HepG2 (cell line): Measurements from ENCODE around the gene PTGDR. TPM values are rescaled to one million over a fixed set of nuclear protein-coding genes. Genes with fewer than 3 reads are reported as not detected.

ENCODE experiments used
- ATAC-seq: fragments of 200-7000 bp; cut with Tn5 transposase; 3 replicates; pipeline ENCODE4 v1.9.1; 2020; ENCODE audit warnings: mild to moderate bottlenecking, moderate library complexity
- BruUV-seq: library from RNA; stranded (reverse); fragments of 400-500 nt; replicated peaks from 2 replicates; lab custom pipeline; 2021; lab: Mats Ljungman, UMichigan
- CTCF ChIA-PET: fragments of 300-600 bp; formaldehyde crosslinking; extraction: SDS; loops from one replicate; lab custom pipeline; 2021; ENCODE audit warnings: low total read pairs, inconsistent platforms, low intra/inter-chr PET ratio; lab: Yijun Ruan, JAX
- POLR2A ChIA-PET: fragments of 350-600 bp; sonication (Branson Sonifier 250); formaldehyde crosslinking; loops from one replicate; lab custom pipeline; 2020; ENCODE audit warnings: antibody characterized with exemption, inconsistent platforms; lab: Yijun Ruan, JAX
- DNase-seq: peaks from one replicate; pipeline ENCODE4 v3.0.0-alpha.2; 2015; ENCODE audit warnings: low spot score
- FAIRE-seq: peaks from 3 replicates; lab custom pipeline; 2011; peaks lifted over from hg19 to GRCh38; lab: Jason Lieb, UNC
- H2AFZ ChIP-seq: one replicate; pipeline ENCODE4 v1.6.1; 2011; ENCODE audit warnings: low read length, inconsistent platforms
- H3K27ac ChIP-seq: fragments of 300-600 bp; 3 replicates; pipeline ENCODE4 v1.8.0; 2011; ENCODE audit warnings: mixed run types, mild to moderate bottlenecking, mixed read lengths, low read length, inconsistent platforms; ENCODE audit not compliant: insufficient read depth; ENCODE audit errors: extremely low read length
- H3K27me3 ChIP-seq, 2 experiments: fragments of 200-600 bp in 1 of 2; 2 replicates in 1 of 2; 3 replicates in 1 of 2; pipeline versions ENCODE4 v1.6.0 to v1.8.0; 2011; ENCODE audit warnings: low read length in 2 of 2, mild to moderate bottlenecking in 2 of 2, moderate library complexity in 2 of 2, inconsistent platforms in 1 of 2; ENCODE audit not compliant: insufficient read depth in 2 of 2, control insufficient read depth in 1 of 2
- H3K36me3 ChIP-seq, 2 experiments: fragments of 200-600 bp in 1 of 2; replicated peaks in 1 of 2; 2 replicates in 1 of 2; 3 replicates in 1 of 2; pipeline versions ENCODE4 v1.5.1 to v1.8.0; 2011; ENCODE audit warnings: low read length in 2 of 2, inconsistent platforms in 1 of 2; ENCODE audit not compliant: insufficient read depth in 2 of 2, control insufficient read depth in 1 of 2
- H3K4me1 ChIP-seq: 2 replicates; pipeline ENCODE4 v1.5.1; 2012; ENCODE audit warnings: low read length, inconsistent platforms; ENCODE audit not compliant: insufficient read depth
- H3K4me2 ChIP-seq: 2 replicates; pipeline ENCODE4 v1.6.0; 2011; ENCODE audit warnings: low read depth, low read length, inconsistent platforms
- H3K4me3 ChIP-seq, 3 experiments: fragments of 200-600 bp in 1 of 3; sonication (generic), shearing (Covaris generic) in 1 of 3; replicated peaks in 1 of 3; 2 replicates each; pipeline ENCODE4 v1.5.1; 2011 to 2016; ENCODE audit warnings: low read length in 3 of 3, inconsistent platforms in 2 of 3, low read depth in 2 of 3, mild to moderate bottlenecking in 2 of 3, control low read depth in 1 of 3, mixed read lengths in 1 of 3; ENCODE audit not compliant: insufficient read depth in 1 of 3
- H3K79me2 ChIP-seq: one replicate; pipeline ENCODE4 v1.6.1; 2011; ENCODE audit warnings: low read length, inconsistent platforms; ENCODE audit not compliant: insufficient read depth
- H3K9ac ChIP-seq: 2 replicates; pipeline ENCODE4 v1.6.0; 2011; ENCODE audit warnings: mild to moderate bottlenecking, low read depth, low read length, inconsistent platforms; ENCODE audit not compliant: insufficient read depth
- H3K9me3 ChIP-seq: 2 replicates; pipeline ENCODE4 v1.5.1; 2012; ENCODE audit warnings: mild to moderate bottlenecking, low read length
- H4K20me1 ChIP-seq: 2 replicates; pipeline ENCODE4 v1.6.0; 2011; ENCODE audit warnings: inconsistent platforms, mild to moderate bottlenecking, low read length, moderate library complexity; ENCODE audit not compliant: insufficient read depth
- AGO2 ChIP-seq: fragments of 200-400 bp; formaldehyde crosslinking; optimal IDR thresholded peaks from 2 replicates; pipeline ENCODE3; 2017; ENCODE audit warnings: mild to moderate bottlenecking, low read depth, low read length, moderate library complexity
- ARHGAP35 ChIP-seq: sonication (generic); formaldehyde crosslinking; IDR thresholded peaks from 2 replicates; pipeline ENCODE4 v1.9.0; 2022; ENCODE audit warnings: mild to moderate bottlenecking, inconsistent platforms, moderate library complexity, missing genetic modification reagents, borderline replicate concordance
- ERF ChIP-seq: IDR thresholded peaks from 2 replicates; pipeline ENCODE4 v1.6.1; 2018; ENCODE audit warnings: missing biosample characterization, missing genetic modification reagents
- FOXM1 ChIP-seq: sonication (generic); formaldehyde crosslinking; IDR thresholded peaks from 2 replicates; pipeline ENCODE4 v1.5.0; 2020; ENCODE audit warnings: missing genetic modification reagents
- GLMP ChIP-seq: sonication (generic); formaldehyde crosslinking; IDR thresholded peaks from 2 replicates; pipeline ENCODE4 v1.9.0; 2021; ENCODE audit warnings: missing genetic modification reagents, mild to moderate bottlenecking, borderline replicate concordance
- HBP1 ChIP-seq: IDR thresholded peaks from 2 replicates; pipeline ENCODE4 v1.6.1; 2016; ENCODE audit warnings: low read depth, control low read depth
- HMGXB4 ChIP-seq, 2 experiments: sonication (generic) in 1 of 2; formaldehyde crosslinking in 1 of 2; IDR thresholded peaks; 2 replicates each; pipeline versions ENCODE4 v1.4.0 to v1.6.1; 2018 to 2020; ENCODE audit warnings: missing genetic modification reagents in 2 of 2, borderline replicate concordance in 1 of 2, low read depth in 1 of 2, mild to moderate bottlenecking in 1 of 2, missing biosample characterization in 1 of 2
- HNF1B ChIP-seq: sonication (generic); formaldehyde crosslinking; IDR thresholded peaks from 2 replicates; pipeline ENCODE4 v1.5.1; 2020; ENCODE audit warnings: mild to moderate bottlenecking, moderate library complexity, missing genetic modification reagents
- KAT7 ChIP-seq: IDR thresholded peaks from 2 replicates; pipeline ENCODE4 v1.6.1; 2018; ENCODE audit warnings: borderline replicate concordance, missing compliant biosample characterization
- MBD4 ChIP-seq: IDR thresholded peaks from 2 replicates; pipeline ENCODE4 v1.6.1; 2012; ENCODE audit warnings: low read length, inconsistent platforms, borderline replicate concordance
- SRY ChIP-seq: sonication (generic); formaldehyde crosslinking; IDR thresholded peaks from 2 replicates; pipeline ENCODE4 v1.8.0; 2022; ENCODE audit warnings: mild to moderate bottlenecking, missing genetic modification reagents
- SUZ12 ChIP-seq: fragments of 150-350 bp; IDR thresholded peaks from 2 replicates; pipeline ENCODE4 v1.6.1; 2014; ENCODE audit warnings: low read depth, low read length
- ZEB1 ChIP-seq: IDR thresholded peaks from 2 replicates; pipeline ENCODE4 v1.6.1; 2012; ENCODE audit warnings: mild to moderate bottlenecking, low read depth, inconsistent platforms; ENCODE audit not compliant: insufficient replicate concordance
- ZNF556 ChIP-seq: sonication (generic); formaldehyde crosslinking; IDR thresholded peaks from 2 replicates; pipeline ENCODE4 v1.4.0; 2020; ENCODE audit warnings: mild to moderate bottlenecking, missing genetic modification reagents, borderline replicate concordance
- ZNF670 ChIP-seq: sonication (generic); formaldehyde crosslinking; IDR thresholded peaks from 2 replicates; pipeline ENCODE4 v1.8.0; 2022; ENCODE audit warnings: mild to moderate bottlenecking, missing genetic modification reagents, borderline replicate concordance
- ZNF782 ChIP-seq: sonication (generic); formaldehyde crosslinking; IDR thresholded peaks from 2 replicates; pipeline ENCODE4 v1.4.0; 2020; ENCODE audit warnings: missing genetic modification reagents, mild to moderate bottlenecking, borderline replicate concordance
- WGBS: methylation state at CpG from one replicate; pipeline ENCODE4 v1.1.6; 2017; ENCODE audit warnings: low lambda C conversion rate; 5-methylcytosine and 5-hydroxymethylcytosine counted together
- in situ Hi-C: cut with HindIII; loops from 2 replicates; pipeline ENCODE4 v1.10.0; 2017; ENCODE audit warnings: low pct_unique_long_range_greater_than_20kb; ENCODE audit not compliant: extremely low pct_ligation_motif_present
- intact Hi-C: fragments of 100-400 bp; cut with micrococcal nuclease; formaldehyde crosslinking; loops from one replicate; pipeline ENCODE4 v1.10.0; 2022; ENCODE audit not compliant: unreplicated experiment
- polyA plus RNA-seq, 8 experiments: library from polyadenylated mRNA; depleted of rRNA in 3 of 8; stranded (reverse) in 7 of 8; unstranded in 1 of 8; fragments of >200 nt; fragmentation: Illumina TruSeq in 4 of 8; extraction: Trizol in 4 of 8; gene quantifications; 2 replicates each; pipeline versions ENCODE4 v1.2.1 to v1.2.3, GENCODE V29; 2011 to 2016; ENCODE audit warnings: low read depth in 4 of 8, missing spikeins in 1 of 8, mixed read lengths in 1 of 8; ENCODE audit not compliant: insufficient read depth in 1 of 8
- total RNA-seq, 5 experiments: library from RNA; depleted of rRNA; stranded (reverse); fragments of >200 nt; fragmentation: Illumina TruSeq; extraction: Trizol; gene quantifications; 2 replicates each; pipeline ENCODE4 v1.2.3, GENCODE V29; 2016; ENCODE audit warnings: low read depth in 1 of 5
- TF ChIP-seq, protein P1 (sequence below): IDR thresholded peaks from 2 replicates; pipeline ENCODE4 v1.6.1; 2016
- TF ChIP-seq, protein P2 (sequence below): sonication (generic); formaldehyde crosslinking; IDR thresholded peaks from 2 replicates; pipeline ENCODE4 v1.4.0; 2020; ENCODE audit warnings: missing genetic modification reagents; ENCODE audit errors: not compliant biosample characterization

Gene PTGDR
- total and polyA plus RNA-seq, 2 of the 13 experiments (the other 11 are each of a cell fraction or from before 2014, with no cell fraction given), result not detected

- H3K27ac ChIP-seq, result no peak overlapping the region
- H3K4me2 ChIP-seq, result no peak overlapping the region
- ATAC-seq (no peak), DNase-seq (no peak), FAIRE-seq (no peak)
- H3K4me1 ChIP-seq, result no peaks in the 10 kb centered on the region
- H2AFZ ChIP-seq, result no peak overlapping the region
- BruUV-seq, result no TSS peak
- in situ Hi-C loops, result no loop called here
- H3K9ac ChIP-seq, result no peak overlapping the region
- no peaks in the 10 kb centered on the region for H3K9me3 ChIP-seq
- CTCF ChIA-PET, result no interaction called here
- POLR2A ChIA-PET, result no interaction called here
- WGBS, result 2% methylated on average over 3 of the region's 3 CpGs
- H3K27me3 ChIP-seq, result peaks cover 0 to 3% of the 10 kb centered on the region in 2 experiments; a peak in 1 of 5 replicates
- intact Hi-C loops, result no loop called here
- H4K20me1 ChIP-seq, result no peaks in the 10 kb centered on the region
- no peaks in the 10 kb centered on the region for H3K79me2 ChIP-seq
- no peak overlapping the region for H3K4me3 ChIP-seq
- H3K36me3 ChIP-seq, result no peaks in the 10 kb centered on the region
- TF ChIP-seq SRY (CRISPR knock-in tag) (no peak), ERF (CRISPR knock-in tag) (no peak), KAT7 (CRISPR knock-in tag) (no peak), SUZ12 (no peak), FOXM1 (CRISPR knock-in tag) (no peak), ZEB1 (no peak), ZNF670 (CRISPR knock-in tag) (no peak), GLMP (CRISPR knock-in tag) (no peak), ZNF556 (no peak), MBD4 (no peak), HNF1B (no peak), HBP1 (no peak), HMGXB4 (CRISPR knock-in tag; IDR thresholded peaks at IDR 0.05; ENCODE audit: borderline replicate concordance in 1 of 2, low read depth in 1 of 2) (no peak), AGO2 (no peak), ARHGAP35 (no peak), ZNF782 (no peak)
- TF ChIP-seq, protein P1, sequence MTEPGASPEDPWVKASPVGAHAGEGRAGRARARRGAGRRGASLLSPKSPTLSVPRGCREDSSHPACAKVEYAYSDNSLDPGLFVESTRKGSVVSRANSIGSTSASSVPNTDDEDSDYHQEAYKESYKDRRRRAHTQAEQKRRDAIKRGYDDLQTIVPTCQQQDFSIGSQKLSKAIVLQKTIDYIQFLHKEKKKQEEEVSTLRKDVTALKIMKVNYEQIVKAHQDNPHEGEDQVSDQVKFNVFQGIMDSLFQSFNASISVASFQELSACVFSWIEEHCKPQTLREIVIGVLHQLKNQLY (CRISPR knock-in tag), result no peak
- TF ChIP-seq, protein P2, sequence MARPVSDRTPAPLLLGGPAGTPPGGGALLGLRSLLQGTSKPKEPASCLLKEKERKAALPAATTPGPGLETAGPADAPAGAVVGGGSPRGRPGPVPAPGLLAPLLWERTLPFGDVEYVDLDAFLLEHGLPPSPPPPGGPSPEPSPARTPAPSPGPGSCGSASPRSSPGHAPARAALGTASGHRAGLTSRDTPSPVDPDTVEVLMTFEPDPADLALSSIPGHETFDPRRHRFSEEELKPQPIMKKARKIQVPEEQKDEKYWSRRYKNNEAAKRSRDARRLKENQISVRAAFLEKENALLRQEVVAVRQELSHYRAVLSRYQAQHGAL, result no peak
Measured at GRCh38 chr14:52244997-52245396, 22.5 kb upstream of the PTGDR start.
